Omental fat pad (tissue), 4 donors: ENCODE measurements around the gene CASZ1. TPM values are rescaled to one million over a fixed set of nuclear protein-coding genes. Genes with fewer than 3 reads are reported as not detected.

Experiments used
- ATAC-seq: fragments of 150-250 bp; one replicate; pipeline ENCODE4 v1.9.1; 2016; ENCODE audit warnings: mild to moderate bottlenecking, moderate library complexity; ENCODE audit not compliant: low FRiP score
- DNase-seq: peaks from one replicate; pipeline ENCODE4 v3.0.0-alpha.2; 2019; ENCODE audit warnings: low spot score
- CTCF ChIP-seq, 3 donors: fragments of 450-650 bp; IDR thresholded peaks; one replicate each; pipeline ENCODE4 v1.5.1; 2016 to 2017; ENCODE audit warnings: antibody characterized with exemption in 3 of 3, mild to moderate bottlenecking in 3 of 3, moderate library complexity in 2 of 3
- total RNA-seq, 4 donors: library from RNA; depleted of rRNA; stranded (reverse); fragments of >200 nt; gene quantifications; one replicate each; pipeline ENCODE4 v1.1.0, GENCODE V29; 2016

The CASZ1 gene
- total RNA-seq, 4 donors from 2014 or later = 2.5 to 7.9 (median 6.0) TPM

DNA sequence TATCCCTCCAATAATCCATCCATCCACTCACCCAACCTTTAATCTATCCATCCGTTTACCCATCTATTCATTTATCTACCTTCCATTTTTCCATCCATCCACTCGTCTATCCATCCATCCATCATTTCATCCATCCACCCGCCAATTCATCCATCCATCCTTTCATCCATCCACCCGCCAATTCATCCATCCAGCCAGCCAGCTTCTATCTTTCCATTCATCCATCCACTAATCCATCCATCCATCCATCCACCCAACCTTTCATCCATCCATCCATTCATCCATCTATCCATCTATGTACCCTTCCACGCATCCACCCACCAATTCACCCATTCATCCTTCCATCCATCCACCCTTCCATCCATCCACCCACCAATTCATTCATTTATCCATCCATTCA lies 10.5 kb upstream of the CASZ1 start:
- DNase-seq (no peak), ATAC-seq (no peak)
- no peak for TF ChIP-seq CTCF (IDR thresholded peaks at IDR 0.05)

GRCh38 chr1:10803971-10804820 lies 7.8 kb upstream of the CASZ1 start:
- TF ChIP-seq CTCF (IDR thresholded peaks at IDR 0.05) = no peak
- DNase-seq (no peak), ATAC-seq (no peak)

GRCh38 chr1:10802944-10803715 lies 6.7 kb upstream of the CASZ1 start:
- no peak for DNase-seq
- ATAC-seq = no peak

GRCh38 chr1:10800778-10801177 lies 4.3 kb upstream of the CASZ1 start:
- TF ChIP-seq CTCF (IDR thresholded peaks at IDR 0.05) = no peak
- no peak for DNase-seq
- ATAC-seq = no peak

More at GRCh38 chr1:10802944-10803715, 6.7 kb upstream of the CASZ1 start:
- TF ChIP-seq CTCF (IDR thresholded peaks at IDR 0.05) = no peak

GRCh38 chr1:10799726-10800125 lies 3.3 kb upstream of the CASZ1 start:
- no peak for DNase-seq
- no peak for TF ChIP-seq CTCF (IDR thresholded peaks at IDR 0.05)
- ATAC-seq = no peak

- ATAC-seq (peak; percentile 12), DNase-seq (no peak)
- TF ChIP-seq CTCF (IDR thresholded peaks at IDR 0.05) = no peak
Measured at GRCh38 chr1:10795276-10796021, 997 bp downstream of the CASZ1 start.
